ENCODE measurements around the gene WNT10A.

- TF ChIP-seq CTCF (conservative IDR thresholded peaks at IDR 0.05; ENCODE audit: low read depth, low read length) (no peak), EZH2 (IDR thresholded peaks at IDR 0.05; ENCODE audit: borderline replicate concordance, low read depth, low read length, poor library complexity, severe bottlenecking) (no peak)
Observed at GRCh38 chr2:218856167-218856895, 24.3 kb upstream of the WNT10A start.

Data from A673 (cell line).